ENCODE data around the gene ARHGEF37. TPM values are rescaled to one million over a fixed set of nuclear protein-coding genes. Genes with fewer than 3 reads are reported as not detected.
A peak's percentile ranks its signal among the peaks of the same experiment; 100 is the strongest.

The ARHGEF37 gene
- total and polyA plus RNA-seq, 9 of the 15 experiments (the other 6 are each of a cell fraction or from before 2014, with no cell fraction given): 0.01 to 0.27 (median 0.05) TPM

DNA sequence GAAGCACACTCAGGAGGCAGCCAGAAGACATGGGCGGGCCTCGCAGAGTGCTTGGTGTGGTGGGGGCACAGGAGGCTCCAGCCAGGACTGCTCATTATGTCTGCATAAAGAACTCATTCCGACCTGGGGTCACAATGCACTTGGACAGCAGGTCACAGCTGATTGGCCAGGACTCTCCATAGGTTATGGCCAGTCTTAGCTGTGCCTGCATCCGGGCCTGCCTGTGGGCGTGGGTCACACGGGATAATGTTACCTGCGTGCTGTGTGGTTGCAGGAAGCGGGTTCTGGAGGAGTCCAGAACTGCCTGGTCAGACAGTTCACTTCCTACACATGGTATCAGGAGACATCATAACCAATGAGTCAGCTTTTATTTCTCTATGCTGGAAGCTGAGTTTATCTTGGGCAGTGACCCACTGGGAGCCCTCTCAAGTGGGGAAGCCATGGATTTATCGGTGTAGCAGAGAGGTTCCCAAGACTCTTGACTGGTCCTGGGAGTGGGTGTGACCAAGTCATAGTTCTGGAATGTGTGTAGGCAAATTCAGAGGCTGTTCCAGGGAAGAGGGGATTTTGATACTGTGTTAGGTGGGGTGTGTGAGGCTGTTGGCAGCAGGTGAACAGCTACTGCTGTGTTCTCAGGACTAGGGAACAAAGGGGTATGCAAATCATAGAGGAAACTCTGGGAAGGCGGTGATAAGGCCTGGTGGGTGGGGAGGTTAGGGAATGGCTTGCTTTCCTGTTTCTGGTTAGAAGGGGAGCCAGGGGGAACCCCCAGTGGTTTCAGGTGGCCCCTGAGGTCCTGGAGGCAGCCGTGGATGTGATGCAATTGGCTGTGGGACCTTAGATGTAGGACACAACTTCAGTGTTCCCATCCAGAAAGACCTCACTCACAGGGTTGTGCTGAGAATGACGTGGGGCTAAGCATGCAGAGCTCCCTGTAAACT is 51.3 kb downstream of the ARHGEF37 start (continued):
- TF ChIP-seq, protein P1, sequence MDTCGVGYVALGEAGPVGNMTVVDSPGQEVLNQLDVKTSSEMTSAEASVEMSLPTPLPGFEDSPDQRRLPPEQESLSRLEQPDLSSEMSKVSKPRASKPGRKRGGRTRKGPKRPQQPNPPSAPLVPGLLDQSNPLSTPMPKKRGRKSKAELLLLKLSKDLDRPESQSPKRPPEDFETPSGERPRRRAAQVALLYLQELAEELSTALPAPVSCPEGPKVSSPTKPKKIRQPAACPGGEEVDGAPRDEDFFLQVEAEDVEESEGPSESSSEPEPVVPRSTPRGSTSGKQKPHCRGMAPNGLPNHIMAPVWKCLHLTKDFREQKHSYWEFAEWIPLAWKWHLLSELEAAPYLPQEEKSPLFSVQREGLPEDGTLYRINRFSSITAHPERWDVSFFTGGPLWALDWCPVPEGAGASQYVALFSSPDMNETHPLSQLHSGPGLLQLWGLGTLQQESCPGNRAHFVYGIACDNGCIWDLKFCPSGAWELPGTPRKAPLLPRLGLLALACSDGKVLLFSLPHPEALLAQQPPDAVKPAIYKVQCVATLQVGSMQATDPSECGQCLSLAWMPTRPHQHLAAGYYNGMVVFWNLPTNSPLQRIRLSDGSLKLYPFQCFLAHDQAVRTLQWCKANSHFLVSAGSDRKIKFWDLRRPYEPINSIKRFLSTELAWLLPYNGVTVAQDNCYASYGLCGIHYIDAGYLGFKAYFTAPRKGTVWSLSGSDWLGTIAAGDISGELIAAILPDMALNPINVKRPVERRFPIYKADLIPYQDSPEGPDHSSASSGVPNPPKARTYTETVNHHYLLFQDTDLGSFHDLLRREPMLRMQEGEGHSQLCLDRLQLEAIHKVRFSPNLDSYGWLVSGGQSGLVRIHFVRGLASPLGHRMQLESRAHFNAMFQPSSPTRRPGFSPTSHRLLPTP (IDR thresholded peaks at IDR 0.05; ENCODE audit: borderline replicate concordance, extremely low read depth, insufficient read length): no peak
- TF ChIP-seq NFE2 (IDR thresholded peaks at IDR 0.05; ENCODE audit: low read depth) (peak; percentile 98), CBX1 (IDR thresholded peaks at IDR 0.05; ENCODE audit: low read depth) (no peak), ZNF76 (CRISPR knock-in tag; IDR thresholded peaks at IDR 0.05; ENCODE audit: borderline replicate concordance) (no peak), TSC22D4 (tag; IDR thresholded peaks at IDR 0.05) (no peak), MCM5 (IDR thresholded peaks at IDR 0.05; ENCODE audit: low read depth) (no peak), SIN3A (IDR thresholded peaks at IDR 0.05; ENCODE audit: borderline replicate concordance in 2 of 2, control insufficient read depth in 1 of 2, low read depth in 2 of 2, low read length in 2 of 2) (no peak), YBX1 (IDR thresholded peaks at IDR 0.05) (no peak), ZFP30 (CRISPR knock-in tag; IDR thresholded peaks at IDR 0.05; ENCODE audit: borderline replicate concordance) (no peak), LCOR (CRISPR knock-in tag; IDR thresholded peaks at IDR 0.05) (peak; percentile 35; the same call in 1 of the 2 replicates), ZSCAN29 (IDR thresholded peaks at IDR 0.05) (no peak), BHLHE40 (IDR thresholded peaks at IDR 0.05; ENCODE audit: low read length) (peak; percentile 53; the same call in 1 of the 2 replicates), CC2D1A (IDR thresholded peaks at IDR 0.05) (no peak; the same call in 1 of the 2 replicates), MTF1 (CRISPR knock-in tag; IDR thresholded peaks at IDR 0.05; ENCODE audit: borderline replicate concordance) (no peak), ZNF324 (CRISPR knock-in tag; IDR thresholded peaks at IDR 0.05) (no peak), TAL1 (IDR thresholded peaks at IDR 0.05) (peak; percentile 12; the same call in 1 of the 2 replicates)
- TF ChIP-seq, protein P2, sequence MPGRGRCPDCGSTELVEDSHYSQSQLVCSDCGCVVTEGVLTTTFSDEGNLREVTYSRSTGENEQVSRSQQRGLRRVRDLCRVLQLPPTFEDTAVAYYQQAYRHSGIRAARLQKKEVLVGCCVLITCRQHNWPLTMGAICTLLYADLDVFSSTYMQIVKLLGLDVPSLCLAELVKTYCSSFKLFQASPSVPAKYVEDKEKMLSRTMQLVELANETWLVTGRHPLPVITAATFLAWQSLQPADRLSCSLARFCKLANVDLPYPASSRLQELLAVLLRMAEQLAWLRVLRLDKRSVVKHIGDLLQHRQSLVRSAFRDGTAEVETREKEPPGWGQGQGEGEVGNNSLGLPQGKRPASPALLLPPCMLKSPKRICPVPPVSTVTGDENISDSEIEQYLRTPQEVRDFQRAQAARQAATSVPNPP (IDR thresholded peaks at IDR 0.05; ENCODE audit: borderline replicate concordance, insufficient read depth, insufficient read length): no peak
- TF ChIP-seq, protein P3, sequence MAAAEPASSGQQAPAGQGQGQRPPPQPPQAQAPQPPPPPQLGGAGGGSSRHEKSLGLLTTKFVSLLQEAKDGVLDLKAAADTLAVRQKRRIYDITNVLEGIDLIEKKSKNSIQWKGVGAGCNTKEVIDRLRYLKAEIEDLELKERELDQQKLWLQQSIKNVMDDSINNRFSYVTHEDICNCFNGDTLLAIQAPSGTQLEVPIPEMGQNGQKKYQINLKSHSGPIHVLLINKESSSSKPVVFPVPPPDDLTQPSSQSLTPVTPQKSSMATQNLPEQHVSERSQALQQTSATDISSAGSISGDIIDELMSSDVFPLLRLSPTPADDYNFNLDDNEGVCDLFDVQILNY (CRISPR knock-in tag; IDR thresholded peaks at IDR 0.05): no peak
- TF ChIP-seq, protein P4, sequence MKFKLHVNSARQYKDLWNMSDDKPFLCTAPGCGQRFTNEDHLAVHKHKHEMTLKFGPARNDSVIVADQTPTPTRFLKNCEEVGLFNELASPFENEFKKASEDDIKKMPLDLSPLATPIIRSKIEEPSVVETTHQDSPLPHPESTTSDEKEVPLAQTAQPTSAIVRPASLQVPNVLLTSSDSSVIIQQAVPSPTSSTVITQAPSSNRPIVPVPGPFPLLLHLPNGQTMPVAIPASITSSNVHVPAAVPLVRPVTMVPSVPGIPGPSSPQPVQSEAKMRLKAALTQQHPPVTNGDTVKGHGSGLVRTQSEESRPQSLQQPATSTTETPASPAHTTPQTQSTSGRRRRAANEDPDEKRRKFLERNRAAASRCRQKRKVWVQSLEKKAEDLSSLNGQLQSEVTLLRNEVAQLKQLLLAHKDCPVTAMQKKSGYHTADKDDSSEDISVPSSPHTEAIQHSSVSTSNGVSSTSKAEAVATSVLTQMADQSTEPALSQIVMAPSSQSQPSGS (CRISPR knock-in tag; IDR thresholded peaks at IDR 0.05): no peak
- TF ChIP-seq, protein P5, sequence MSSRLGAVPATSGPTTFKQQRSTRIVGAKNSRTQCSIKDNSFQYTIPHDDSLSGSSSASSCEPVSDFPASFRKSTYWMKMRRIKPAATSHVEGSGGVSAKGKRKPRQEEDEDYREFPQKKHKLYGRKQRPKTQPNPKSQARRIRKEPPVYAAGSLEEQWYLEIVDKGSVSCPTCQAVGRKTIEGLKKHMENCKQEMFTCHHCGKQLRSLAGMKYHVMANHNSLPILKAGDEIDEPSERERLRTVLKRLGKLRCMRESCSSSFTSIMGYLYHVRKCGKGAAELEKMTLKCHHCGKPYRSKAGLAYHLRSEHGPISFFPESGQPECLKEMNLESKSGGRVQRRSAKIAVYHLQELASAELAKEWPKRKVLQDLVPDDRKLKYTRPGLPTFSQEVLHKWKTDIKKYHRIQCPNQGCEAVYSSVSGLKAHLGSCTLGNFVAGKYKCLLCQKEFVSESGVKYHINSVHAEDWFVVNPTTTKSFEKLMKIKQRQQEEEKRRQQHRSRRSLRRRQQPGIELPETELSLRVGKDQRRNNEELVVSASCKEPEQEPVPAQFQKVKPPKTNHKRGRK (tag; IDR thresholded peaks at IDR 0.05): no peak

All from K562 (cell line).